ENCODE results near the gene ZNF30.

DNA sequence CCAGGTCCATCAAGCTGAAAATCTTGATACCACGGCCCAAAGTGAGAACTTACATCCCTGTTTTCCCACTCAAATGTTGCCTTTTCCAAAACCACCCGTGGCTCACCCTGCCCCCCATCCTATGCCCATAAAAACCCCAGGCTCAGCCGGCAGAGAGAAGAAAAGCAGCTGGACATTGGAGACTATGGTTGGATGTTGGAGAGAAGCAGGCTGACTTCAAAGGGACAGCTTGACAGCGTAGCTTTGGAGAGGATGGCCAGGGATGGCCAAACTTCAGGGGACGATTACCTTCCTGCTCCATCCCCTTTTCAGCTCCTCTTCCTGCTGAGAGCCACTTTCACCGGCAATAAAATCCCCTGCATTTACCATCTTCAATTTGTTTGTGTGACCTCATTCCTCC is 40.8 kb downstream of the ZNF30 start:
- TF ChIP-seq, protein P1, sequence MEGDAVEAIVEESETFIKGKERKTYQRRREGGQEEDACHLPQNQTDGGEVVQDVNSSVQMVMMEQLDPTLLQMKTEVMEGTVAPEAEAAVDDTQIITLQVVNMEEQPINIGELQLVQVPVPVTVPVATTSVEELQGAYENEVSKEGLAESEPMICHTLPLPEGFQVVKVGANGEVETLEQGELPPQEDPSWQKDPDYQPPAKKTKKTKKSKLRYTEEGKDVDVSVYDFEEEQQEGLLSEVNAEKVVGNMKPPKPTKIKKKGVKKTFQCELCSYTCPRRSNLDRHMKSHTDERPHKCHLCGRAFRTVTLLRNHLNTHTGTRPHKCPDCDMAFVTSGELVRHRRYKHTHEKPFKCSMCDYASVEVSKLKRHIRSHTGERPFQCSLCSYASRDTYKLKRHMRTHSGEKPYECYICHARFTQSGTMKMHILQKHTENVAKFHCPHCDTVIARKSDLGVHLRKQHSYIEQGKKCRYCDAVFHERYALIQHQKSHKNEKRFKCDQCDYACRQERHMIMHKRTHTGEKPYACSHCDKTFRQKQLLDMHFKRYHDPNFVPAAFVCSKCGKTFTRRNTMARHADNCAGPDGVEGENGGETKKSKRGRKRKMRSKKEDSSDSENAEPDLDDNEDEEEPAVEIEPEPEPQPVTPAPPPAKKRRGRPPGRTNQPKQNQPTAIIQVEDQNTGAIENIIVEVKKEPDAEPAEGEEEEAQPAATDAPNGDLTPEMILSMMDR (tag by site-specific recombination; IDR thresholded peaks at IDR 0.05): no peak
- no peak for TF ChIP-seq ZBTB7A (tag by site-specific recombination; IDR thresholded peaks at IDR 0.05; ENCODE audit: low read depth)
- no peak for TF ChIP-seq ZNF16 (tag by site-specific recombination; IDR thresholded peaks at IDR 0.05; ENCODE audit: low read depth)
- TF ChIP-seq, protein P2, sequence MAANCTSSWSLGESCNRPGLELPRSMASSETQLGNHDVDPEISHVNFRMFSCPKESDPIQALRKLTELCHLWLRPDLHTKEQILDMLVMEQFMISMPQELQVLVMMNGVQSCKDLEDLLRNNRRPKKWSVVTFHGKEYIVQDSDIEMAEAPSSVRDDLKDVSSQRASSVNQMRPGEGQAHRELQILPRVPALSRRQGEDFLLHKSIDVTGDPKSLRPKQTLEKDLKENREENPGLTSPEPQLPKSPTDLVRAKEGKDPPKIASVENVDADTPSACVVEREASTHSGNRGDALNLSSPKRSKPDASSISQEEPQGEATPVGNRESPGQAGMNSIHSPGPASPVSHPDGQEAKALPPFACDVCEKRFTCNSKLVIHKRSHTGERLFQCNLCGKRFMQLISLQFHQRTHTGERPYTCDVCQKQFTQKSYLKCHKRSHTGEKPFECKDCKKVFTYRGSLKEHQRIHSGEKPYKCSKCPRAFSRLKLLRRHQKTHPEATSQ (tag by site-specific recombination; IDR thresholded peaks at IDR 0.05): no peak
- TF ChIP-seq, protein P3, sequence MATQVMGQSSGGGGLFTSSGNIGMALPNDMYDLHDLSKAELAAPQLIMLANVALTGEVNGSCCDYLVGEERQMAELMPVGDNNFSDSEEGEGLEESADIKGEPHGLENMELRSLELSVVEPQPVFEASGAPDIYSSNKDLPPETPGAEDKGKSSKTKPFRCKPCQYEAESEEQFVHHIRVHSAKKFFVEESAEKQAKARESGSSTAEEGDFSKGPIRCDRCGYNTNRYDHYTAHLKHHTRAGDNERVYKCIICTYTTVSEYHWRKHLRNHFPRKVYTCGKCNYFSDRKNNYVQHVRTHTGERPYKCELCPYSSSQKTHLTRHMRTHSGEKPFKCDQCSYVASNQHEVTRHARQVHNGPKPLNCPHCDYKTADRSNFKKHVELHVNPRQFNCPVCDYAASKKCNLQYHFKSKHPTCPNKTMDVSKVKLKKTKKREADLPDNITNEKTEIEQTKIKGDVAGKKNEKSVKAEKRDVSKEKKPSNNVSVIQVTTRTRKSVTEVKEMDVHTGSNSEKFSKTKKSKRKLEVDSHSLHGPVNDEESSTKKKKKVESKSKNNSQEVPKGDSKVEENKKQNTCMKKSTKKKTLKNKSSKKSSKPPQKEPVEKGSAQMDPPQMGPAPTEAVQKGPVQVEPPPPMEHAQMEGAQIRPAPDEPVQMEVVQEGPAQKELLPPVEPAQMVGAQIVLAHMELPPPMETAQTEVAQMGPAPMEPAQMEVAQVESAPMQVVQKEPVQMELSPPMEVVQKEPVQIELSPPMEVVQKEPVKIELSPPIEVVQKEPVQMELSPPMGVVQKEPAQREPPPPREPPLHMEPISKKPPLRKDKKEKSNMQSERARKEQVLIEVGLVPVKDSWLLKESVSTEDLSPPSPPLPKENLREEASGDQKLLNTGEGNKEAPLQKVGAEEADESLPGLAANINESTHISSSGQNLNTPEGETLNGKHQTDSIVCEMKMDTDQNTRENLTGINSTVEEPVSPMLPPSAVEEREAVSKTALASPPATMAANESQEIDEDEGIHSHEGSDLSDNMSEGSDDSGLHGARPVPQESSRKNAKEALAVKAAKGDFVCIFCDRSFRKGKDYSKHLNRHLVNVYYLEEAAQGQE (tag by site-specific recombination; IDR thresholded peaks at IDR 0.05): no peak
- no peak for TF ChIP-seq ZNF184 (tag by site-specific recombination; IDR thresholded peaks at IDR 0.05)
- TF ChIP-seq GFI1B (tag by site-specific recombination; IDR thresholded peaks at IDR 0.05): no peak
- TF ChIP-seq, protein P4, sequence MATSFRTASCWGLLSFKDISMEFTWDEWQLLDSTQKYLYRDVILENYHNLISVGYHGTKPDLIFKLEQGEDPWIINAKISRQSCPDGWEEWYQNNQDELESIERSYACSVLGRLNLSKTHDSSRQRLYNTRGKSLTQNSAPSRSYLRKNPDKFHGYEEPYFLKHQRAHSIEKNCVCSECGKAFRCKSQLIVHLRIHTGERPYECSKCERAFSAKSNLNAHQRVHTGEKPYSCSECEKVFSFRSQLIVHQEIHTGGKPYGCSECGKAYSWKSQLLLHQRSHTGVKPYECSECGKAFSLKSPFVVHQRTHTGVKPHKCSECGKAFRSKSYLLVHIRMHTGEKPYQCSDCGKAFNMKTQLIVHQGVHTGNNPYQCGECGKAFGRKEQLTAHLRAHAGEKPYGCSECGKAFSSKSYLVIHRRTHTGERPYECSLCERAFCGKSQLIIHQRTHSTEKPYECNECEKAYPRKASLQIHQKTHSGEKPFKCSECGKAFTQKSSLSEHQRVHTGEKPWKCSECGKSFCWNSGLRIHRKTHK (tag by site-specific recombination; IDR thresholded peaks at IDR 0.05): no peak
- TF ChIP-seq ZNF121 (tag by site-specific recombination; IDR thresholded peaks at IDR 0.05): no peak
- TF ChIP-seq, protein P5, sequence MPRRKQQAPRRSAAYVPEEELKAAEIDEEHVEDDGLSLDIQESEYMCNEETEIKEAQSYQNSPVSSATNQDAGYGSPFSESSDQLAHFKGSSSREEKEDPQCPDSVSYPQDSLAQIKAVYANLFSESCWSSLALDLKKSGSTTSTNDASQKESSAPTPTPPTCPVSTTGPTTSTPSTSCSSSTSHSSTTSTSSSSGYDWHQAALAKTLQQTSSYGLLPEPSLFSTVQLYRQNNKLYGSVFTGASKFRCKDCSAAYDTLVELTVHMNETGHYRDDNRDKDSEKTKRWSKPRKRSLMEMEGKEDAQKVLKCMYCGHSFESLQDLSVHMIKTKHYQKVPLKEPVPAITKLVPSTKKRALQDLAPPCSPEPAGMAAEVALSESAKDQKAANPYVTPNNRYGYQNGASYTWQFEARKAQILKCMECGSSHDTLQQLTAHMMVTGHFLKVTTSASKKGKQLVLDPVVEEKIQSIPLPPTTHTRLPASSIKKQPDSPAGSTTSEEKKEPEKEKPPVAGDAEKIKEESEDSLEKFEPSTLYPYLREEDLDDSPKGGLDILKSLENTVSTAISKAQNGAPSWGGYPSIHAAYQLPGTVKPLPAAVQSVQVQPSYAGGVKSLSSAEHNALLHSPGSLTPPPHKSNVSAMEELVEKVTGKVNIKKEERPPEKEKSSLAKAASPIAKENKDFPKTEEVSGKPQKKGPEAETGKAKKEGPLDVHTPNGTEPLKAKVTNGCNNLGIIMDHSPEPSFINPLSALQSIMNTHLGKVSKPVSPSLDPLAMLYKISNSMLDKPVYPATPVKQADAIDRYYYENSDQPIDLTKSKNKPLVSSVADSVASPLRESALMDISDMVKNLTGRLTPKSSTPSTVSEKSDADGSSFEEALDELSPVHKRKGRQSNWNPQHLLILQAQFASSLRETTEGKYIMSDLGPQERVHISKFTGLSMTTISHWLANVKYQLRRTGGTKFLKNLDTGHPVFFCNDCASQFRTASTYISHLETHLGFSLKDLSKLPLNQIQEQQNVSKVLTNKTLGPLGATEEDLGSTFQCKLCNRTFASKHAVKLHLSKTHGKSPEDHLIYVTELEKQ (tag by site-specific recombination; IDR thresholded peaks at IDR 0.05; ENCODE audit: borderline replicate concordance): no peak
- TF ChIP-seq, protein P6, sequence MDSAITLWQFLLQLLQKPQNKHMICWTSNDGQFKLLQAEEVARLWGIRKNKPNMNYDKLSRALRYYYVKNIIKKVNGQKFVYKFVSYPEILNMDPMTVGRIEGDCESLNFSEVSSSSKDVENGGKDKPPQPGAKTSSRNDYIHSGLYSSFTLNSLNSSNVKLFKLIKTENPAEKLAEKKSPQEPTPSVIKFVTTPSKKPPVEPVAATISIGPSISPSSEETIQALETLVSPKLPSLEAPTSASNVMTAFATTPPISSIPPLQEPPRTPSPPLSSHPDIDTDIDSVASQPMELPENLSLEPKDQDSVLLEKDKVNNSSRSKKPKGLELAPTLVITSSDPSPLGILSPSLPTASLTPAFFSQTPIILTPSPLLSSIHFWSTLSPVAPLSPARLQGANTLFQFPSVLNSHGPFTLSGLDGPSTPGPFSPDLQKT (IDR thresholded peaks at IDR 0.05; ENCODE audit: borderline replicate concordance, low read depth, low read length): no peak
- no peak for TF ChIP-seq RBAK (tag by site-specific recombination; IDR thresholded peaks at IDR 0.05)
